Measurements from ENCODE around the gene USP35. TPM values are rescaled to one million over a fixed set of nuclear protein-coding genes. Genes with fewer than 3 reads are reported as not detected.

The USP35 gene
- total and polyA plus RNA-seq, 5 donors from 2014 or later: 0.11 to 15.0 (median 0.52) TPM

GRCh38 chr11:78248903-78249302 lies 60.2 kb downstream of the USP35 start:
- no peaks in the 10 kb centered on the region for H3K36me3 ChIP-seq (ENCODE audit: control insufficient read depth, insufficient read depth, low read length)
- no peaks in the 10 kb centered on the region for H3K27me3 ChIP-seq (ENCODE audit: control insufficient read depth, insufficient read depth, low read length)
- H3K9me3 Mint-ChIP-seq: peaks cover 0 to 4% (median under 1%) of the 10 kb centered on the region in 7 donors
- H3K9me3 ChIP-seq (ENCODE audit: control insufficient read depth in 2 of 2, low read length in 2 of 2): no peaks in the 10 kb centered on the region
- no peak overlapping the region for H3K27ac ChIP-seq (ENCODE audit: insufficient read depth, low read length, poor library complexity, severe bottlenecking)
- H3K4me1 ChIP-seq (ENCODE audit: control insufficient read depth, insufficient read depth, low read length, poor library complexity, severe bottlenecking): no peaks in the 10 kb centered on the region
- no peak overlapping the region for H3K27ac Mint-ChIP-seq
- no peak for DNase-seq
- H3K27me3 Mint-ChIP-seq: no peaks in the 10 kb centered on the region
- peaks cover 0 to 2% (median under 1%) of the 10 kb centered on the region in 4 donors for H3K4me1 Mint-ChIP-seq
- H3K4me3 ChIP-seq (ENCODE audit: low read depth, low read length): no peak overlapping the region
- no peak for ATAC-seq (ENCODE audit: low read depth in 2 of 2)
- H3K4me3 Mint-ChIP-seq: no peak overlapping the region
- peaks cover 4% of the 10 kb centered on the region for H3K36me3 Mint-ChIP-seq

GRCh38 chr11:78250099-78250498 lies 61.4 kb downstream of the USP35 start:
- Histone ChIP-seq H3K27ac (ENCODE audit: insufficient read depth, low read length, poor library complexity, severe bottlenecking) (no peak overlapping the region), H3K36me3 (ENCODE audit: control insufficient read depth, insufficient read depth, low read length) (no peaks in the 10 kb centered on the region), H3K9me3 (ENCODE audit: control insufficient read depth in 2 of 2, low read length in 2 of 2) (no peaks in the 10 kb centered on the region), H3K4me3 (ENCODE audit: low read depth, low read length) (no peak overlapping the region), H3K27me3 (ENCODE audit: control insufficient read depth, insufficient read depth, low read length) (no peaks in the 10 kb centered on the region), H3K4me1 (ENCODE audit: control insufficient read depth, insufficient read depth, low read length, poor library complexity, severe bottlenecking) (no peaks in the 10 kb centered on the region)
- Mint-ChIP-seq H3K4me1 (peaks cover 0 to 2% (median 0%) of the 10 kb centered on the region in 4 donors), H3K9me3 (peaks cover 0 to 2% (median 0%) of the 10 kb centered on the region in 7 donors), H3K27ac (no peak overlapping the region), H3K4me3 (no peak overlapping the region), H3K27me3 (no peaks in the 10 kb centered on the region), H3K36me3 (peaks cover under 1% of the 10 kb centered on the region)
- no peak for ATAC-seq (ENCODE audit: low read depth in 2 of 2)
- DNase-seq: no peak

- Histone ChIP-seq H3K27ac (ENCODE audit: insufficient read depth, low read length, poor library complexity, severe bottlenecking) (no peak overlapping the region), H3K4me1 (ENCODE audit: control insufficient read depth, insufficient read depth, low read length, poor library complexity, severe bottlenecking) (no peaks in the 10 kb centered on the region), H3K4me3 (ENCODE audit: low read depth, low read length) (no peak overlapping the region), H3K36me3 (ENCODE audit: control insufficient read depth, insufficient read depth, low read length) (no peaks in the 10 kb centered on the region), H3K9me3 (ENCODE audit: control insufficient read depth in 2 of 2, low read length in 2 of 2) (no peaks in the 10 kb centered on the region), H3K27me3 (ENCODE audit: control insufficient read depth, insufficient read depth, low read length) (peaks cover 3% of the 10 kb centered on the region)
- DNase-seq: no peak
- Mint-ChIP-seq H3K27ac (no peak overlapping the region), H3K36me3 (no peaks in the 10 kb centered on the region), H3K9me3 (peaks cover 0 to under 1% (median 0%) of the 10 kb centered on the region in 7 donors), H3K4me3 (no peak overlapping the region), H3K27me3 (no peaks in the 10 kb centered on the region), H3K4me1 (peaks cover 0 to 2% (median 0%) of the 10 kb centered on the region in 4 donors)
- no peak for ATAC-seq (ENCODE audit: low read depth in 2 of 2)
Measured at GRCh38 chr11:78251083-78251775, 62.5 kb downstream of the USP35 start.

- no peak for ATAC-seq (ENCODE audit: low read depth in 2 of 2)
- Histone ChIP-seq H3K9me3 (ENCODE audit: control insufficient read depth in 2 of 2, low read length in 2 of 2) (no peaks in the 10 kb centered on the region), H3K36me3 (ENCODE audit: control insufficient read depth, insufficient read depth, low read length) (no peaks in the 10 kb centered on the region), H3K27ac (ENCODE audit: insufficient read depth, low read length, poor library complexity, severe bottlenecking) (no peak overlapping the region), H3K4me3 (ENCODE audit: low read depth, low read length) (no peak overlapping the region), H3K4me1 (ENCODE audit: control insufficient read depth, insufficient read depth, low read length, poor library complexity, severe bottlenecking) (no peaks in the 10 kb centered on the region), H3K27me3 (ENCODE audit: control insufficient read depth, insufficient read depth, low read length) (peaks cover 3% of the 10 kb centered on the region)
- Mint-ChIP-seq H3K27ac (no peak overlapping the region), H3K4me1 (peaks cover 0 to 1% (median 0%) of the 10 kb centered on the region in 4 donors), H3K27me3 (peaks cover 5% of the 10 kb centered on the region), H3K4me3 (no peak overlapping the region), H3K9me3 (no peaks in the 10 kb centered on the region), H3K36me3 (no peaks in the 10 kb centered on the region)
- DNase-seq: no peak
Measured at GRCh38 chr11:78253797-78254196, 65.1 kb downstream of the USP35 start.

- Histone ChIP-seq H3K4me1 (ENCODE audit: control insufficient read depth, insufficient read depth, low read length, poor library complexity, severe bottlenecking) (no peaks in the 10 kb centered on the region), H3K4me3 (ENCODE audit: low read depth, low read length) (no peak overlapping the region), H3K27me3 (ENCODE audit: control insufficient read depth, insufficient read depth, low read length) (peaks cover 3% of the 10 kb centered on the region), H3K9me3 (ENCODE audit: control insufficient read depth in 2 of 2, low read length in 2 of 2) (no peaks in the 10 kb centered on the region), H3K36me3 (ENCODE audit: control insufficient read depth, insufficient read depth, low read length) (no peaks in the 10 kb centered on the region), H3K27ac (ENCODE audit: insufficient read depth, low read length, poor library complexity, severe bottlenecking) (no peak overlapping the region)
- ATAC-seq (ENCODE audit: low read depth in 2 of 2) (no peak), DNase-seq (no peak)
- no peaks in the 10 kb centered on the region for H3K4me1 Mint-ChIP-seq
- no peaks in the 10 kb centered on the region for H3K9me3 Mint-ChIP-seq
- H3K27ac Mint-ChIP-seq: no peak overlapping the region
- H3K27me3 Mint-ChIP-seq: peaks cover 5% of the 10 kb centered on the region
- no peak overlapping the region for H3K4me3 Mint-ChIP-seq
- H3K36me3 Mint-ChIP-seq: no peaks in the 10 kb centered on the region
Measured at GRCh38 chr11:78254268-78254667, 65.5 kb downstream of the USP35 start.

GRCh38 chr11:78255919-78256318 lies 67.2 kb downstream of the USP35 start:
- no peak overlapping the region for H3K4me3 ChIP-seq (ENCODE audit: low read depth, low read length)
- no peaks in the 10 kb centered on the region for H3K4me1 Mint-ChIP-seq
- H3K36me3 ChIP-seq (ENCODE audit: control insufficient read depth, insufficient read depth, low read length): no peaks in the 10 kb centered on the region
- H3K9me3 ChIP-seq (ENCODE audit: control insufficient read depth in 2 of 2, low read length in 2 of 2): no peaks in the 10 kb centered on the region
- ATAC-seq (ENCODE audit: low read depth in 2 of 2) (no peak), DNase-seq (no peak)
- H3K27ac ChIP-seq (ENCODE audit: insufficient read depth, low read length, poor library complexity, severe bottlenecking): no peak overlapping the region
- peaks cover 3% of the 10 kb centered on the region for H3K27me3 ChIP-seq (ENCODE audit: control insufficient read depth, insufficient read depth, low read length)
- no peaks in the 10 kb centered on the region for H3K4me1 ChIP-seq (ENCODE audit: control insufficient read depth, insufficient read depth, low read length, poor library complexity, severe bottlenecking)
- H3K27me3 Mint-ChIP-seq: peaks cover 5% of the 10 kb centered on the region
- no peaks in the 10 kb centered on the region for H3K9me3 Mint-ChIP-seq
- no peak overlapping the region for H3K27ac Mint-ChIP-seq
- no peak overlapping the region for H3K4me3 Mint-ChIP-seq
- H3K36me3 Mint-ChIP-seq: no peaks in the 10 kb centered on the region

GRCh38 chr11:78256962-78257361 lies 68.2 kb downstream of the USP35 start:
- ATAC-seq (ENCODE audit: low read depth in 2 of 2) (no peak), DNase-seq (no peak)
- no peaks in the 10 kb centered on the region for H3K4me1 Mint-ChIP-seq
- H3K4me3 ChIP-seq (ENCODE audit: low read depth, low read length): no peak overlapping the region
- H3K4me1 ChIP-seq (ENCODE audit: control insufficient read depth, insufficient read depth, low read length, poor library complexity, severe bottlenecking): no peaks in the 10 kb centered on the region
- peaks cover 5% of the 10 kb centered on the region for H3K27me3 Mint-ChIP-seq
- no peak overlapping the region for H3K27ac ChIP-seq (ENCODE audit: insufficient read depth, low read length, poor library complexity, severe bottlenecking)
- H3K36me3 Mint-ChIP-seq: no peaks in the 10 kb centered on the region
- H3K27ac Mint-ChIP-seq: no peak overlapping the region
- no peak overlapping the region for H3K4me3 Mint-ChIP-seq
- H3K9me3 Mint-ChIP-seq: no peaks in the 10 kb centered on the region
- H3K36me3 ChIP-seq (ENCODE audit: control insufficient read depth, insufficient read depth, low read length): no peaks in the 10 kb centered on the region
- no peaks in the 10 kb centered on the region for H3K9me3 ChIP-seq (ENCODE audit: control insufficient read depth in 2 of 2, low read length in 2 of 2)
- peaks cover 3% of the 10 kb centered on the region for H3K27me3 ChIP-seq (ENCODE audit: control insufficient read depth, insufficient read depth, low read length)

GRCh38 chr11:78257654-78258053 lies 68.9 kb downstream of the USP35 start:
- H3K4me1 ChIP-seq (ENCODE audit: control insufficient read depth, insufficient read depth, low read length, poor library complexity, severe bottlenecking): no peaks in the 10 kb centered on the region
- no peaks in the 10 kb centered on the region for H3K36me3 Mint-ChIP-seq
- no peak overlapping the region for H3K27ac ChIP-seq (ENCODE audit: insufficient read depth, low read length, poor library complexity, severe bottlenecking)
- no peaks in the 10 kb centered on the region for H3K9me3 ChIP-seq (ENCODE audit: control insufficient read depth in 2 of 2, low read length in 2 of 2)
- ATAC-seq (ENCODE audit: low read depth in 2 of 2) (no peak), DNase-seq (no peak)
- no peaks in the 10 kb centered on the region for H3K36me3 ChIP-seq (ENCODE audit: control insufficient read depth, insufficient read depth, low read length)
- no peaks in the 10 kb centered on the region for H3K4me1 Mint-ChIP-seq
- no peak overlapping the region for H3K27ac Mint-ChIP-seq
- H3K4me3 ChIP-seq (ENCODE audit: low read depth, low read length): no peak overlapping the region
- no peaks in the 10 kb centered on the region for H3K9me3 Mint-ChIP-seq
- H3K27me3 Mint-ChIP-seq: peaks cover 5% of the 10 kb centered on the region
- no peak overlapping the region for H3K4me3 Mint-ChIP-seq
- H3K27me3 ChIP-seq (ENCODE audit: control insufficient read depth, insufficient read depth, low read length): peaks cover 3% of the 10 kb centered on the region
